Measurements from ENCODE around the gene SLX9.

DNA sequence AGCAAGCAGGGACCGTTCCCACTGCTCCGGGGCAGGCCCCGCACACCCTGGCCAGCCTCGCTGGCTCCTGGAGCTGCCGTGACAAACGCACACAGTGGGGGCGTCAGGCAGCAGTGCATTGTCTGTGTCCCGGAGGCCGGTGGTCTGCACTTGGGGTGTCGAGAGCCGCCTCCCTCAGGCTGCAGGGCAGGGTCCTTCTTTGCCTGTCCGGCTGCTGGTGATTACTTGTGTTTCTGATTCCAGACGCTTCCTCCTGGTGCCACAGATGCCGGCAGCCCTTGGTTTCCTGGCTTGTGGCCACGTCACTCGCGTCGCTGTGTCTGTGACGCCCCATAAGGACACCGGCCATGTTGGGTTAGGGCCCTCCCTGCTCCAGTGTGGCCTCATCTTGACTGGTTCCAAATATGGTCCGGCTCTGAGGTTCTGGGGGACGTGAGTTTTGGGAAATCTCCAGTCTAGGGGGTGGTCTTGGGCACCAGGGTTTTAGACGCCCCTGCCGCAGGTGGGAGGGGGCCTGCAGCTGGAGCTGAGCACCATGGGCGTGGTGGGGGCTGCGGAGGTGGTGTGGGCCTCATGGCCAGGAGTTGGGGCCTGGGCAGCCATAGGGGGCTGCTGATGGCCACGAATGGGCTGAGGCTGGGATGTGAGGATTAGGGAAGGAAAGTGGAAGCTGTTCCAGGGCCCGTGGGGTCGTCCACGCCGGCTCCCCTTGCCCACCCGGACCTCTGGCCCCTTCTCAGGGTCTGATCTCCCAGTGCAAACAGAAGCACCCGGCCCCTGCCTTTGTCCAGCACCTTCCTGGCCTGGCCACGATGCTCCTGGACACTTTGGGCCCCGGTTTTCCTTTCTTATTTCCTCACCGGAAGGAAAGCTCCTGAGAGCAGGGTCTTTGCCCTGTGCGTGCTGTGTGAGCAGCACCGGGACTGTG, 41.0 kb downstream of the SLX9 start:
- TF ChIP-seq, protein P1, sequence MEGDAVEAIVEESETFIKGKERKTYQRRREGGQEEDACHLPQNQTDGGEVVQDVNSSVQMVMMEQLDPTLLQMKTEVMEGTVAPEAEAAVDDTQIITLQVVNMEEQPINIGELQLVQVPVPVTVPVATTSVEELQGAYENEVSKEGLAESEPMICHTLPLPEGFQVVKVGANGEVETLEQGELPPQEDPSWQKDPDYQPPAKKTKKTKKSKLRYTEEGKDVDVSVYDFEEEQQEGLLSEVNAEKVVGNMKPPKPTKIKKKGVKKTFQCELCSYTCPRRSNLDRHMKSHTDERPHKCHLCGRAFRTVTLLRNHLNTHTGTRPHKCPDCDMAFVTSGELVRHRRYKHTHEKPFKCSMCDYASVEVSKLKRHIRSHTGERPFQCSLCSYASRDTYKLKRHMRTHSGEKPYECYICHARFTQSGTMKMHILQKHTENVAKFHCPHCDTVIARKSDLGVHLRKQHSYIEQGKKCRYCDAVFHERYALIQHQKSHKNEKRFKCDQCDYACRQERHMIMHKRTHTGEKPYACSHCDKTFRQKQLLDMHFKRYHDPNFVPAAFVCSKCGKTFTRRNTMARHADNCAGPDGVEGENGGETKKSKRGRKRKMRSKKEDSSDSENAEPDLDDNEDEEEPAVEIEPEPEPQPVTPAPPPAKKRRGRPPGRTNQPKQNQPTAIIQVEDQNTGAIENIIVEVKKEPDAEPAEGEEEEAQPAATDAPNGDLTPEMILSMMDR (IDR thresholded peaks at IDR 0.05), result no peak
- no peak for TF ChIP-seq POLR2A (IDR thresholded peaks at IDR 0.05)

All from right lobe of liver (tissue), 4 donors.